Nephron progenitor cell (in vitro differentiated cells): ENCODE measurements around the gene PFDN6.

Experiments
- DNase-seq: peaks from one replicate; pipeline ENCODE4 v3.0.0; 2021
- H3K27ac Mint-ChIP-seq: 2 replicates; pipeline ENCODE4 v1.8.0; 2021; ENCODE audit warnings: mild to moderate bottlenecking, moderate library complexity, mixed read lengths
- H3K27me3 Mint-ChIP-seq: 2 replicates; pipeline ENCODE4 v1.8.0; 2021; ENCODE audit warnings: mild to moderate bottlenecking, low read depth, mixed read lengths; ENCODE audit not compliant: poor library complexity
- H3K36me3 Mint-ChIP-seq: 2 replicates; pipeline ENCODE4 v1.8.0; 2021; ENCODE audit warnings: low read depth, mixed read lengths
- H3K4me1 Mint-ChIP-seq: 2 replicates; pipeline ENCODE4 v1.8.0; 2021; ENCODE audit warnings: mixed read lengths
- H3K4me3 Mint-ChIP-seq: 2 replicates; pipeline ENCODE4 v1.8.0; 2021; ENCODE audit warnings: mild to moderate bottlenecking, moderate library complexity, mixed read lengths
- H3K9me3 Mint-ChIP-seq: 2 replicates; pipeline ENCODE4 v1.8.0; 2021; ENCODE audit warnings: mild to moderate bottlenecking, moderate library complexity, mixed read lengths
- TF ChIP-seq, protein P1 (sequence below): fragments of 200-600 bp; sonication (generic); IDR thresholded peaks from 2 replicates; pipeline ENCODE4 v1.5.0; 2021; ENCODE audit warnings: antibody characterized with exemption

The PFDN6 gene

GRCh38 chr6:33296797-33297405 lies 7.5 kb downstream of the PFDN6 start:
- Mint-ChIP-seq H3K4me3 (peak overlapping the region; percentile 98), H3K9me3 (no peaks in the 10 kb centered on the region), H3K27ac (no peak overlapping the region), H3K4me1 (peaks cover 43% of the 10 kb centered on the region), H3K27me3 (no peaks in the 10 kb centered on the region), H3K36me3 (peaks cover 13% of the 10 kb centered on the region)
- TF ChIP-seq, protein P1, sequence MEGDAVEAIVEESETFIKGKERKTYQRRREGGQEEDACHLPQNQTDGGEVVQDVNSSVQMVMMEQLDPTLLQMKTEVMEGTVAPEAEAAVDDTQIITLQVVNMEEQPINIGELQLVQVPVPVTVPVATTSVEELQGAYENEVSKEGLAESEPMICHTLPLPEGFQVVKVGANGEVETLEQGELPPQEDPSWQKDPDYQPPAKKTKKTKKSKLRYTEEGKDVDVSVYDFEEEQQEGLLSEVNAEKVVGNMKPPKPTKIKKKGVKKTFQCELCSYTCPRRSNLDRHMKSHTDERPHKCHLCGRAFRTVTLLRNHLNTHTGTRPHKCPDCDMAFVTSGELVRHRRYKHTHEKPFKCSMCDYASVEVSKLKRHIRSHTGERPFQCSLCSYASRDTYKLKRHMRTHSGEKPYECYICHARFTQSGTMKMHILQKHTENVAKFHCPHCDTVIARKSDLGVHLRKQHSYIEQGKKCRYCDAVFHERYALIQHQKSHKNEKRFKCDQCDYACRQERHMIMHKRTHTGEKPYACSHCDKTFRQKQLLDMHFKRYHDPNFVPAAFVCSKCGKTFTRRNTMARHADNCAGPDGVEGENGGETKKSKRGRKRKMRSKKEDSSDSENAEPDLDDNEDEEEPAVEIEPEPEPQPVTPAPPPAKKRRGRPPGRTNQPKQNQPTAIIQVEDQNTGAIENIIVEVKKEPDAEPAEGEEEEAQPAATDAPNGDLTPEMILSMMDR = no peak
- no peak for DNase-seq

DNA sequence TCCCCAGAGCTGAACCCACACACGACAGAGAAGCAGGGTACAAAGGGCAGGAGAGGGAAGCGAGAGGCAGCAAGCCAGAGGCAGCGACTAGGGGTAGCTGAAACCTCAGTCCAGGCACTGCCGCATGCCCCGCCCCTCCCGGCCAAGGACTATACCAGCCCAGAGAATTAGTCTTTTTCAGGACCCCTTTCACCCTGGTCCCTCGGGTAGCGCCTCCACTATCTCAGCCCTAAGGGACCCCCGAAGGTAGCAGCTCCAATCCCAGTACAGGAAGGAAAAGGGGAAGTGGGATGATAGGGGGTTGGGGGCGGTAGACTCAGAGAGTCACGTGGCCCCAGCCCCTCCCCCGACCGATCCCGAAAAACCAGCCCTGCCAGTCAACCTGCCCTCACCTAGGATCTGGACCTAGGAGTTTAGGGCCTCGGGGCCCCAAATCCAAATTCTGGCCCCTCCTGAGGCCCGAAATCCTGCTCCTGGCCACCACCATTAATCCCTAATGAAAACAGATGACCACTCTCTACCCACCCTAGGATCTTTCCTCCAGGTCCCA lies 8.1 kb downstream of the PFDN6 start:
- no peaks in the 10 kb centered on the region for H3K9me3 Mint-ChIP-seq
- peak; percentile 59 for DNase-seq
- H3K4me3 Mint-ChIP-seq = peak overlapping the region; percentile 98
- TF ChIP-seq, protein P1 = no peak
- H3K27me3 Mint-ChIP-seq = no peaks in the 10 kb centered on the region
- peaks cover 43% of the 10 kb centered on the region for H3K4me1 Mint-ChIP-seq
- H3K36me3 Mint-ChIP-seq = peaks cover 13% of the 10 kb centered on the region
- H3K27ac Mint-ChIP-seq = peak overlapping the region; percentile 61

- peaks cover 7% of the 10 kb centered on the region for H3K36me3 Mint-ChIP-seq
- peak overlapping the region; percentile 98 for H3K4me3 Mint-ChIP-seq
- H3K4me1 Mint-ChIP-seq = peaks cover 43% of the 10 kb centered on the region
- peaks cover 3% of the 10 kb centered on the region for H3K27me3 Mint-ChIP-seq
- peak overlapping the region; percentile 100 for H3K27ac Mint-ChIP-seq
- H3K9me3 Mint-ChIP-seq = no peaks in the 10 kb centered on the region
- TF ChIP-seq, protein P1 = no peak
- DNase-seq = peak; percentile 63
These were observed 8.8 kb downstream of the PFDN6 start for GRCh38 chr6:33297956-33298772.

DNA sequence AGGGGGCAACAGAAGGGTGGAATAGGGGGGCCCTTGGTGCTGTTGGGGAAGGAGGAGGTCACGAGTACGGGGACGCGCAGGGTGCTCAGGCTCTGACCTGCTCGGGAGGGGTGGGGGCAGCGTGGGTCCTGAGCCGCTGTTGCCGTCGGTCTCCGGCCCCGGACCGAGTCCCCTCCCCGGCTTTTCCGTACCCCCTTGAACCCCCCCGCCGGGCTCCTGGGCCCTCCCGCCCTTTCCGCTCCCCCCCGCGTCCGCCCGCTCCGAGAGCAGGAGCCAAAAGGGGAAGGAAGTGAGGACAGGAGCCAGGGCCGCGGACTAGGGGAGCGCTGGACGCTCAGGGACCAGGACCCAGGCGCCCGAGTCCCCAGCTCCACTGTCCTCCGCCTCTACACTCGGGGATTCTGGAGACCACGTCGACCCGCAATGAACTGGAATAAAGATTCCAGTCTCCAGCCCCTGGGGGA lies 9.4 kb downstream of the PFDN6 start, which contains the start of gene RGL2:
Gene RGL2 (minus strand): TSS at position 170 of the 464 bp plus-strand sequence. CDS start 332 bp downstream, outside the sequence.
- peaks cover 3% of the 10 kb centered on the region for H3K27me3 Mint-ChIP-seq
- H3K27ac Mint-ChIP-seq = peak within 1 kb of the TSS; percentile 100
- H3K36me3 Mint-ChIP-seq = peaks cover 4% of the 10 kb centered on the region
- DNase-seq = peak; percentile 52
- peaks cover 43% of the 10 kb centered on the region for H3K4me1 Mint-ChIP-seq
- TF ChIP-seq, protein P1 = no peak
- H3K4me3 Mint-ChIP-seq = peak within 1 kb of the TSS; percentile 98
- H3K9me3 Mint-ChIP-seq = no peaks in the 10 kb centered on the region

DNA sequence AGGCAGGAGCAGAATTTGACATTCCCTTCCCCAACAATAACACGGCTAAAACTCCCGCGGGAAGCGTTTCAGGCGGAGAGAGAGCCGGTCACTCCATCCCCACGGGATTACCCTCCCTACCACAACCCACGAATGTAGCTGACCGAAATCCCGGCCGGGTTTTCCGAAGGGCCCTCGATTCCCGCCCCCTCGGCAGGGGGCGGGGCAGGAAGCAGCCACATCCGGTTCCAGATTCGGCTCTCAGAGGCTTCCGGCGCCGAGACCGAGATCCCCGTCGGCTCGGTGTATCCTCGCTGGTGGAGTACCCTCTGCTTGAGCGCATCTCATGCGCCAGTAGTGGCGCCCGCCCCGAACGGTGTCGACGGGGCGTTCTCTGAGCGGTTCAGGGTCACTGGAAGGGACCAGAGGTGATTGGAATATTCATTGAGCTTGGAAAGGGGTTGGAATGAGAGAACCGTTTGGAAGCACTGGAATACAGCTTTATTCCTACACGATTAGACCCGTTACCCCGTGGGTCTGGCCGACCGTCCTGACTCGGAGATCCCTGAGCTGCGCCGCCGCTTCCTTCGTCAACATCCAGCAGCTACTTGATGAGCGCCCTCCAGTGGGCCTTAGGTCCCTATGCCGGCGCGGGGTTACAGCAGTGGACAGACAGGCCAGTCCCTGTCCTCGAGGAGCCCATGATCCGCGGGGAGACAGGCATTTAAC lies 10.0 kb downstream of the PFDN6 start:
- Mint-ChIP-seq H3K4me1 (peaks cover 43% of the 10 kb centered on the region), H3K36me3 (no peaks in the 10 kb centered on the region)

More for the DNA sequence above, 10.0 kb downstream of the PFDN6 start:
- H3K4me3 Mint-ChIP-seq = peak overlapping the region; percentile 98
- H3K27me3 Mint-ChIP-seq = peaks cover 3% of the 10 kb centered on the region
- peak; percentile 91 for DNase-seq
- TF ChIP-seq, protein P1 = peak; percentile 61
- peak overlapping the region; percentile 99 for H3K27ac Mint-ChIP-seq
- no peaks in the 10 kb centered on the region for H3K9me3 Mint-ChIP-seq
